Right hindlimb (tissue), 1 donor: ENCODE measurements around the gene TMEM208.

Source experiments
- DNase-seq: peaks from one replicate; pipeline ENCODE4 v3.0.0-alpha.2; 2018

TMEM208 gene

DNA sequence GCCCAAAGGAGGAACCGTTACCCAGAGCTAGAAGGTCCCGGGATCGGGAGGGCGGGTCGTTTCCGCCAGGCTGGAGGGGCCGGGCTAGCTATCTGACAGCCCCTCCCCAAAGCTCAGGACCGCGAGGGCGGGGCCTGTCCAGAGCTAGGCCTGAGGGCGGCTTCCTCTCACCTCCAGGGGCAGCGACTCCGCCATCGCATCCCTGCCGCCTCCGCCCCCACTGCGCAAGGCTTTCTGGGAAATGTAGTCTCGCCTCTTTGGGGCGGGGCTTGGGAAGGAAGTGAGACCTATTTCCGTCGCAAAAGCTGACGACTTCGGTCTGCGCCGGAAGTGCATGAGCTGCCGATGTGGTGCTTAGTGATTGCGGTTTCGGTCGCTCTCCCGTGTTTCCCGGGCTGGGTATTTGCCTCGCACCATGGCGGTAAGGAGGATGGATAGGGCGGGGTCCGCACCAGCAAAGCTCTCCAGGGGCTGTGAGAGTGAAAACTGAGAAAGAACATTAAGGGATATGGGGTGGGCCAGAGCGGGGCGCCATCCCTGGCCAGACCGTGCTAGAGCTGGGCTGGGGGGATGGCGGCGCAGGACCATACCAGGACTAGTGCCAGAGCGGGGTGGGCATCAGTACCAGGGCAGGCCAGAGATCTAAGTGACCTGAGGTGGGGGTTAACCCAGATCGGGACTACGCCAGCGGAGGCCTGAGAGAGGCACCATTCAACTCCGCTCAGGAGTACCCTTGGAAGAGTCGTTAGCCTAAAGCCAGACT lies at the start of gene TMEM208:
TSS of gene TMEM208 (plus strand) at position 327 of the 763 bp plus-strand sequence. CDS start at position 416, 89 bp downstream.
- peak; percentile 99 for DNase-seq

DNA sequence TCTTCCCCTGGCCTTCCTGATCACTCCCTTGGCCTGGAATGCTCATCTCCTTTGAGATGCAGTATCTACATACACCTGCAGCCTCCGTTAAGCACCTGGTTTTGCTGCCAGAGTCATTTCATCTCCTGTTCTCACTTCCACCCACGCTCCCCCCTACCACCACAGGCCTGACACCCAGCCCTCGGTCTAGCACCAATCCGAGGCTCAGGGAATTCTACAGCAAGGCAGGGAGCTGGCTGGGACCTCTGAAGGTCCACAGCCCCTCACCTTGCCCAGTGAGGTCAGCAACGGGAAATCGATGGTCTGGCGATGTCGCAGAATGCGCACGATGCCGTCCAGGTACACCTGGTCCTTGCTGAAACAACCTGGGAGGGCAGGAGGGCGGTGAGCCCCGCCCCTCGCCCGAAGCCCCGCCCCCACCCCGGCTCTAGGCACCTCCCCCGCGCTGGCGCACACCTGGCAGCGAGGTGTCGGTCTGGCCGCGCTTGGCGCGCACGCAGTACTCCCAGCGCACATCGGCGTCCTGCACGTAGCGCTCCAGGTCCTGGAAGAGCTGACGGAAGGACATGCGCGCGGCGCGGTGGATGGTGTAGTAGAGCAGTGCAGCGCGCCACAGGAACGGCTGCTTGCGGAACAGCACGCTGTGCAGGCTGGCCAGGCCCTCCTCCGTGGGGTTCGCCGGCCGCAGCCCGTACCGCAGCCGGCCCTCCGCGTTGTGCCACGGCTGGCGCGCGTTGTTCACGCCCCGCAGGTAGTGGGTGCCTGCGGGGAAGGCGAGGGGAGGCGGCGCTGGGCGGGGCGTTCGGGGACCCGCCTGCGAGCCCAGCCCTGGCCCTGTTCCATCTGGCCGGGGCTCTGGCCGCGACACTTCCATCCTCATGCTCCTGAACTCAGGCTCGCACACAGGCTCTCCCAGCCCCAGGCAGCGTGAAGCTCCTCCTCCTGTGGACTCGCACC lies 48.9 kb upstream of the TMEM208 start:
- DNase-seq, result peak; percentile 76

DNA sequence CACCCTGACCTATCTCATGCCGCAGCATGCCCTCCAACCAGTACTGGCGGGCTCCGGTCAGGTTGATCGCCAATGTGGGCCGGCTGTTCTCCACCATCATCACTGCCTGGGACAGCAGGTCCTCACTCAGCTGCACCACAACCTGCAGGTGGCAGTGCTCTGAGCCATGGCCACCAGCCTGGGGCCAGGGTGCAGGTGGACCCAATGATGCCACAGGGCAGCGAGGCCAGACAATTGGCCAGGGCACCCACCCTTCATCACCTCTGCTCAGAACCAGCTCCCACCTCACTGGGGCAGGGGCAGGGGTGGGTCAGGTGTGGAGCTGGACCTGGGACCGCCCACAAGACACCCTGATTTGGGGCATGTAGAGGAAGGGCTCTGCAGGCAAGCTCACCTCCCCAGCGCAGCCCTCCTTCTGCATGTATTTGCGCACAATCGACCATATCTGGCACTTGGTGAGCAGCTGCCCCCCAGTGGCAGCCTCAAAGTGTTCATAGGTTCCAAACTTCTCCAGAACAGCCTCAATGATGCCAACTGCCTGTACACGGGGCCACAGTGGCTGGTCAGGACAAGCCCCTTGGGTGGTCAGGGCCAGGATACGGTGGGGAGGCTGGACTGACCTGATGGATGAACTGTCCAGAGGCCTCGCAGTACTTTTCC lies 47.4 kb upstream of the TMEM208 start:
- DNase-seq, result no peak

DNA sequence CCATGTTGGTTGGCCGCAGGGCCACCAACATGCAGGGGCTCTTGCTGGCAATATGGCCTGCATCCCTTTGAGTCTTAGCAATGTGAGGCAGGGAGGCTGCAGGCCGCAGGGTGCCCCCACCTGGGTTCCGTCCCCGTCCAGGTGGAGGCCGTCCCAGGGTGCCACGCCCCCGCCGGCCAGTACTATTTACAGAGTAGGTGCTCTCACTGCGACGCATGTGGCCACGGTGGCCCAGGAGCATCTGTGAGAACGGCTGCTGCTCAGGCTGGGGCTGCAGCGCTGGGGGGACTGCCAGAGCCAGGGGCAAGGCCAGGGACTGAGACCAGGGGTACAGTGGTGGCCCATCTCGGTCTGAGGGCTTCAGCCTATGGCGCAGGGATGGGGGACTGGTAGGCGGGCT lies 46.8 kb upstream of the TMEM208 start:
- DNase-seq, result no peak

DNA sequence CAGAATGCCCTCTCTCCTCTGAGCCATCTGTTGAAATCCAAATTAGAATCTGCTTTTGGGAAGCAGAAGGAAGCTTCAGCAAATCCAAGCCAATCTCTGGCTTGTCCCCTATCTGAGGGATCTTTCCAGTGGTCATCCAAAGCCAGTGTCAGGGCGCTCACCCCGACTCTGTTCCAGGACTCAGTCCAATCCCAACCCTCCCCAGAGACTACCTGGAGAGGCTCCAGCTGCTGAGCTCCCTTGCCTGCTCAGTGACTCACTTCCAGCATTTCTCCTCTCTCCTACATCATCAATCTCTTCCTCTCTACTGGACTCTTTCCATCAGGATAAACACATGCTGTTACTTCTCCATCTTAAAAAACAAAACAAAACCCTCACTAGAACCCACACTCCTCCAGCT lies 45.6 kb upstream of the TMEM208 start:
- no peak for DNase-seq

DNA sequence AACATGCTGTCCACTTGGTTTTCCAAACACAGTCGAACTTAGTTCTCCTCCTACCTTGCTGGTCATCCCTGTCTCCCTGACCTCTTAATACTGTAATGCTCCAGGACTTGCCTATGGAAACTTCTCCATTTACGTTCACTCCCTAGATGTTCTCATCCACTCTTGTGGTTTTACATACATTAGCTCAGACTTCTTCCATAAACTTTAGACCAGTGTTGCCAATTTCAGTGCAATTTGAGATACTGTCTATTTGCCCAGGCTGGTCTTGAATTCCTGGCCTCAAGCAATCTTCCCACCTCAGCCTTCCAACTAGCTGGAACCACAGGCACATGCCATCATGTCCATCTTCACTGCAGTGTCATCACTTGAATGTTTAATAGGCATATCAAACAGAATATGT lies 44.6 kb upstream of the TMEM208 start:
- no peak for DNase-seq

DNA sequence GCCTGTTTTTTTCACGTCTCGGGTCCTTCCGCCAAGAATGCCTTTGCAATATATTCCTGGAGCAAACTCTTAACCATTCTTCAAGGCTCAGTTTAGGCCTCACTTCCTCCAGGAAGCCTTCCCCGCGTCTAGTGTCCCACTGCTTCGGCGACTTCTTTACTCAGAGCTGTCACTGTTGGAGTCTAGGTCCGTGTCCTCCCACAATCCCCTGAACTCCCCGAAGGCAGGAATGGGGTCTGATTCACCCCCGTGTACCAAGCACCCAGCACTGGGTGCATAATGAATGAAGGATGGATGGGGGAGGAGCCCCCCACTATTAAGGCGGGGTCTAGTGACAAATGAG lies 43.7 kb upstream of the TMEM208 start:
- DNase-seq, result no peak

DNA sequence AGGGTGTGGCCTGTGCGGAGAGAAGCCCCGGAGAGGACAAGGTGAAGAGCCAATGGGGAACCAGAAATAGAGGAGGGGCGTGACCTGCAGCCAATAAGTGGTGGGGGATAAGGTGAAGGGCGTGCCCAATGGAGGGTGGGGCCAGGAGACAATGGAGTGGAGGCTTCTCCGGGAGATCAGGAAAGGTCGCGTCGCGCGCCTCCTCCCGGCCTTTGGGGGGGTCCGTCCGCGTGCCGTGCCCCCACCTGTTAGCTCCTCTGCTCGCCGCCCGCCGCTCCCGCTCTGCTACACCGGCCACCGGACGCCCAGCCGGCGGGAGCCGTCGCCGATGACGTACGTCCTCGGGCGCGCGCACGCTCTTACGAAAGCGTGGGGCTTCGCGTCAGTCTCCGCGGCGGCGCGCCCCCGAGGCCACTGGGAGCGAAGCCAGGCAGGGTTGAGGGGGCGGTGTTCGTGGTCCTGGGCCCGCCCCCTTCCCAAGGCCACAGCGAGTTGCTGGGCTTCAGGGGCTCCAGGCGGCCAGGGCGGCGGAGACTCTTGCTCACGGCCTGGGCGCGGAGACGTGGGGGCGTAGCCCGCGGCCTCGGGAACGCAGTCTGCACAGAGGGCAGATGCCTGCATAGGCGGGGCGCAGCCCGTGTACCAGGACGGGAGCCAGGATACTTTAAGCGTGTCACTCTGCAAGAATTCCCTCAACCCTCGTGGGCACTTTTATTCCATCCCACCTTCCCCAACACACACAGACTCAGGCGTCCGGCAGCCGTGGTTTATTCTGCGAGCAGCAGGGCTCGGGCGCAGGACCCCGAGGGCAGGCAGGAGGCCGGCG lies 43.1 kb upstream of the TMEM208 start, which contains the start of gene MATCAP1:
TSS of gene MATCAP1 (minus strand) at position 337 of the 826 bp plus-strand sequence. CDS start 3,353 bp downstream, outside the sequence.
- DNase-seq, result peak; percentile 97

DNA sequence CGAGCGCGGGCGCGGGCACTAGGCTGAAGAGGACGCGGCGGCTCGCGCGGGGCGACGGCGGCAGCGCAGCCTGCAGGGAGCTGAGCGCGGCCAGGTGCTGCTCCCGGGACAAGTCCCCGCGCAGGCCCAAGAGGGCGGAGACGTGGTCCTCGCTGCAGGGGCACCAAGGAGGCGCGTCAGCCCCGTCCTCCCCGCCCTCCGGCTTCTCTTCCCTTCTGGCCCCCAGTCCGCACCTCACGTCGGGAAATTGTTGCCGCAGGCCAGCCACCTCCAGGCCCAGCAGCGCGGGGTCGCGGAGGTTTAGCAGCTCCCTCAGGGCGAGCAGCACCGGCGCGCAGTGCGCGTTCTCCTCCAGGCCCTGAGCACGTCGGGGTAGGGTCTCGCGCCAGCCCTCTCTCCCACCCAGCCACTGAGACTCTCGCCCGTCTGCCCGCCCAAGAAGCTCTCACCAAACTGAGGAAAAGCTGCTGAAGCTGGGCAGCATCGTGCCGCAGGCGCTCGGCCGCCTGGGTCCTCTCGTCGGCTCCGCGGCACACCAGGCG lies 42.4 kb upstream of the TMEM208 start:
- DNase-seq, result no peak

DNA sequence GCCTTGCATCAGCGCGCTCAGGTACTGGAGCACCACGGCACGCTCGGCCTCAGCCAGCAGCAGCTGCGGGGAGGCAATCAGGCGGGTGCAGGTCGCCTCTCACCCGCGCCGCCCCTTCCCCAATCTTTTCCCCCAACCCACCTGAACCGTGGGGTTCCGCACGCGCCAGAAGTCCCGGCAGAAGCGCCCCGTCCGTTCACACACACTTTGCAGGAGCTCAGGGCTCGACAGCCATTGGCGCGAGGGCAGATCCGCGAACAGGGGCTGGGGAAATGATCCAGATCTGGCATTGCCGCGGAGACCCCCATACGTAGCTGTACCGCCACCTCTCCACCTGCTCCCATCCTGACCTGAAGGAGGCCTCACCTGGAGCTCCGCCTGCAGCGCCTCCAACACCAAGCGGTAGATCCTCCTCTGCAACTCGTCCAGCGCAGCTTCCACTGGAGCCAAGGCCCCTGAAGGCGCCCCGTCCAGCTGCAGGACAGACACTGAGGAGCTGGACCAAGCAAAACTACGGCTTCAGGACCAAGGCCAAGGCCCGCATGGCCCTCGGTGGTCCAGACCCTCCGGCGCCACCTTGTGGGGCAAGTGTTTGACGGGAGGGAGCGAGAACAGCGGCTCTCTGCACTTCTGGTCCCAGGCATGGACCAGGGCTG lies 41.8 kb upstream of the TMEM208 start:
- peak; percentile 94 for DNase-seq

DNA sequence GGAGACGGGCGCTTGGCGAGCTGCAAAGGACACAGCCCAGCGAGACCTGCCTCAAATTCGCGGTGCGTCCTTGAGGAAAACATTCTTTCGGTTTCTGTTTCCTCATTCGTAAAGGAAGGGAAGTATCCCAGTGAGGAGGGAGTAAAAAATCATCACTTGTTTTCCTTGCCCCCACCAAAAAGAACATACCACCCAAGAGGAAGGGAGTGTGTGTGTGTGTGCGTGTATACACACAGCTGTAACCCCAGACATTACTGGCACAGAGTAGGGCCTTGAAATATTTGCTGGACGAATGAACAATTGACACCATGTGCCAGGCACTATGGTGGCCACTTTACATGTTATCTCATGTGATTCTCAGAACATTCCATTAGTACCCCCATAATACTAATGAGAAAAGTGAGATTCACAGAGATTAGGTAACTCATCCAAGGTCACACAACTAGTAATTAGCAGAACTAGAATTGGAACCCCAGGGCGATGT lies 41.2 kb upstream of the TMEM208 start:
- DNase-seq, result no peak

DNA sequence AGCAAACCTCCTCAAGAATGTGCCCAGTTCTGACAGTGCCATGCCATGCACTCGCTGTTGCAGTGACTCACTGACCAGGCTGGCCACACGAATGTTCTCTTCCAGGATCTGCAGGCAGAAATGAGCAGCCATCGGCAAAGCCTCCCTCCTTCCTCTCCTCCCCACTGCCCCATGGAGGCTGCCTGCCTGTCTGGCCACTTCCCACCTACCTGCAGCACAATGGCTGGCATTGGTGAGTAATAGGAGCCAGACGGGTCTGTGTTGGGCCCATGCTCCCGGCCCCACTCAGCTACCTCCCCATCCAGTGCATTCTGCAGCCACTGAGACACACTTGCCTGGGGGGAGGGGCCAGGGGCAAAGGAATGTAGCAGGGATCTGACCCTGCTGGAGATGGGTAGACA lies 40.4 kb upstream of the TMEM208 start:
- no peak for DNase-seq

DNA sequence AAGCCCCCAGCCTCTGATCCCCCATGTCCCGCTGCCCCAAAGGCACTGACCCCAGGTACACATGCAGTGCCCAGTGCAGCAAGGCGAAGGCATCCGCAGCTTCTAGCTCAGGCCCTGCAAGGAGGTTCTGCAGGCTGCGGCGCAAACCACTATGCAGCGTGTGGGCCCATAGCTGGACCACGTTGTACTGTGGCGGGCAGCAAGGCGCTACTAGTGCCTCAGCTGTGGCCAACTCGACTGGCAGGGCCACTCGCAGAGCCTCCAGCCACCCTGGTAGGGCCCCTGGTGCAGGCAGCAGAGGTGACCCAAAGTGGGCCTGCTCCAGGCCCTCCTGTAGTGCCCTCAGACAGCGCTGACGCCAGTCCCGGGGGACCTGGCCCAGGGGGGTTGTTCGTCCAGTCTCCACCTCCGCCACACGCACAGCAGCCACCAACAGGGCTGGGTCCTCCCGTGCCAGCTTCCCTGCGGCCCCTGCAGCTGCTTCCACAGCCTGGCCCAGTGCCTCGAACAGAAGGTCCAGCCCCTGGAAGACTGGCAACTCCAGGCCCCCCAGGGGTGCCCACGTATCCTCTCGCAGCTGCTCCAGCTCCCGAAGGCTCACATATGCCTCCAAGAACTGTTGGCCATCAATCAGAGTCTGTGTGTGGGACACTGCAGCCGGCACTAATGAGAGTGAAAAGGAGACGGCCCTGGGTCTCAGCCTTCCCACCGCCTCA lies 39.6 kb upstream of the TMEM208 start:
- DNase-seq, result peak; percentile 72

DNA sequence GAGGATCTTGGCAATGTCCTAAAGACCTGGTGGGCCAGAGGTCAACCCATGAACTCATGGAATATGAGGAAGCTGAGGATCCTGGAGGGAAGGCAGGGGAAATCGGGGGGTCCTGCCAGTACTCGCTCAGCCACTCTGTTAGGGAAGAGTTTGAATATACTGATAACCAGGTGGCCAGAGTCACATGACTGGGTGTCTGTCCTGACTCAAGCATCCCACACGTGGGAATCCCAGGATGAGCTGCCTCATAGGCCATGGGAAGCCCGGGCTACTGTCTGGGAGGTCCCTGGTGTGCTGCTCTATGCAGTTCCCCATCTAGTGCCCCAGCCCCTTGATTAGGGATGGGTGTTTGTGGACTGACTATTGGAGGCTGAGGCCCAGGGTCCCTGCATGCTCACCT lies 38.6 kb upstream of the TMEM208 start:
- DNase-seq, result no peak

DNA sequence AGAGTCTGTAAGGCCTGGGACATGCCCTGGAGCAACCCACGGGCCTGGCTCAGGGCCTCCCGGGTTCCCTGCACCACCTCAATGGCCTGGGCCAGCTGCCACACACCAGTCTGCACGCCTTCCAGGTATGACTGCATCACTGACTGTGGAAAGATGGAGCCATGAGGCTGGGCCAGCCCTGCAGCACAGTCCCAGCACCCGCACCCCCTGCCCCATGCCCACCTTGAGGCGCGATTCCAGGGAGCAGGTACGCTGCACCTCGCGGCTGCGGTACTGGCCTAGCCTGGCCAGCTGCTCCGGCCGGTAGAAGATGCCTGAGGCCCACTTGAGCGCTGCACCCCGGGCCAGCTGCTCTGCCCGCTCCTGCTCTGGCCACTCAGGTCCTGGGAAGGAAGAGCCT lies 38.1 kb upstream of the TMEM208 start:
- DNase-seq, result no peak

DNA sequence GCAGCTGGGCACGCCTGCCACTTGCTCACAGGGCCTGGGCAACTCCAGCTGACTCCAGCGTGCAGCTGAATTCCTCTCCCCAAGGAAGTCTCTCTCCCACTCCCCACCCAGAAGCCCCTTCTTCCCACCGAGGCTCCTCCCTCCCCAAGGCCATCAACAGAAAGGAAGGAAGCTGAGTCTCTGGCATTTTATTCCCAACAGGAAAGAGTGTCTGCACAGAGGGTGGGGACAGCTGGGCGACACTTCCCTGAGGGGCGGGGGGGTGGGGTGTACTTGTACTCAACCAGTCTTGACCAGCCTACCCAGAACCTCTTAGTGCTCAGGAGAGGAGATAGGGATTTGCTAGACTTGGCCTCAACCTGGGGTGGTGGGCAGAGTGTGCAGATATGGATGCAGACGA lies 36.9 kb upstream of the TMEM208 start, which contains the start of gene EXOC3L1:
TSS of gene EXOC3L1 (minus strand) at position 96 of the 400 bp plus-strand sequence. CDS start 460 bp downstream, outside the sequence.
- DNase-seq, result no peak

DNA sequence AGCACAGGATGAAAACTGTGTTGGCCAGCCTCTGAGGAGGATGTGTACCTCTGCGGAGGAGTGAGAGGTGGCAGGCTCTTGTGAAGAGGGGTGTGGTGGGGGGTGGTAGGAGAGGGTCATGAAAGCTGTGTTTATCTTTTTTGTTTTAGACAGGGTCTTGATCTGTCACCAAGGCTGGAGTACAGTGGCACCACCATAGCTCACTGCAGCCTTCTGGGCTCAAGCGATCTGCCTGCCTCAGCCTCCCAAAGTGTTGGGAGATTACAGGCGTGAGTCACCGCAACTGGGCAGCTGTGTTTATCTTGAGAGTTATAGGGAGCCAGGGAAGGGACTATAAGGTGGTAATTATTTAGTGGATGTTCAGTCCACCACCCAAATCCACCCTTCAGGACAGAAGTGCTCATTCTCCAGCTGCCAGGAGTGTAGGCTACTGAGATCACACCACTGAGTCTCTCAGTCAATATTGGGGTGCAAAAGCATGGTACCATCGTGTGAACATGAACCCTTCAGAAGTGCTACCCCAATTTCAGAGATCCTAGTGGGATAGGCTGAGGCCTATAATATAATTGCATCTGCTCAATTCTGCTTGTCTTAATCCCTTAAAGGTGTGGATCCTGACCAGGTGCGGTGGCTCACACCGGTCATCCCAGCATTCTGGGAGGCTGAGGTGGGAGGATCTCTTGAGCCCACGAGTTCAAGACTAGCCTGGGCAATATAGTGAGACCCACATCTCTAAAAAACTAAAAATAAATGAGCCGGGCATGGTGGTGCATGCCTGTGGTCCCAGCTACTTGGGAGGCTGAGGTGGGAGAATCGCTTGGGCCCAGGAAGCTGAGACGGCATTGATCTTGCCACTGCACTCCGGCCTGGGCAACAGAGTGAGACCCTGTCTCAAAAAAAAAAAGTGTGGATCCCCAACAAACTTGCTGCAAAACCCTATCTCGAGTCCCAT lies 36.2 kb upstream of the TMEM208 start:
- no peak for DNase-seq

DNA sequence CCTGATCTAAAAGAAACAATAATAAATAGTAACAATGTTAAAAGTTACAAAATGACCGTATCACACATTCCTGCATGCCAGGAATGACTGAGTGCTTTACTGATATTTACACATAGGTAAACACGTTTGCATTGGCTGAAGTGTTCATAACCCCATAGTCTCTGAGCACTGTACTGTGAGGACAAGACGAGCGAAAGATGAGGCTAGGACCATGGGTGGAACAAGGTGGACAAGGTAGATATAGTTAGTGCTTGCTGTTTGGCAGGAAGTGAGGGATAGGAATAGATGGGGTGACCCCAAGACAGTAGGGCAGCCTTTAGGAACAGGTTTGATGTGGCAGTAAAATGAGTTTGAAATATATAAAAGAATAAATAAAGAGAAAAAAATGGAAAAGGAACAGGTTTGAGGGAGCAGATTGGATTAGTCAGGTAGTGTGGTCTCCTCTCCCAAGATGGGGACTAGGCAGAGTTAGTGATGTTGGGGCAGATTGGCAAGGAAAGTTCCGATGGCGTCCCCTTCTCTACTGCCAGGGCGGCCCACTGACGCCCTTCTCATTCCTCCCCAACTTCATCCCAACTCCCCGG lies 35.4 kb upstream of the TMEM208 start:
- DNase-seq, result no peak
